GM21825 (cell line): ENCODE results near the gene SPOCK1.
"Not testable (repeated sequence)": the region's sequence is repeated elsewhere in the genome, so short reads cannot be mapped to it uniquely, and the experiment has no call there.

Experiments
- ATAC-seq: cut with Tn5 transposase; IDR thresholded peaks from one replicate; pipeline ENCODE4 v1.9.1; 2021; ENCODE audit warnings: mild to moderate bottlenecking, moderate library complexity; ENCODE audit not compliant: unreplicated experiment

The SPOCK1 gene

GRCh38 chr5:137234973-137235943 is 263.9 kb downstream of the SPOCK1 start:
- ATAC-seq = no peak

GRCh38 chr5:137233726-137234125 is 265.4 kb downstream of the SPOCK1 start:
- no peak for ATAC-seq

- not testable (repeated sequence) for ATAC-seq
Measured at GRCh38 chr5:137233304-137233703, 265.8 kb downstream of the SPOCK1 start.

- ATAC-seq = no peak
Measured at GRCh38 chr5:137231540-137231939, 267.6 kb downstream of the SPOCK1 start.

- no peak for ATAC-seq
Measured at GRCh38 chr5:137228816-137229215, 270.3 kb downstream of the SPOCK1 start.

- no peak for ATAC-seq
Measured at GRCh38 chr5:137226081-137226480, 273.0 kb downstream of the SPOCK1 start.

GRCh38 chr5:137223324-137224295 is 275.5 kb downstream of the SPOCK1 start:
- no peak for ATAC-seq

- ATAC-seq = no peak
Measured at GRCh38 chr5:137221943-137222342, 277.2 kb downstream of the SPOCK1 start.

- no peak for ATAC-seq
Measured at GRCh38 chr5:137220523-137220927, 278.6 kb downstream of the SPOCK1 start.

GRCh38 chr5:137218896-137219295 is 280.2 kb downstream of the SPOCK1 start:
- no peak for ATAC-seq

GRCh38 chr5:137218471-137218870 is 280.7 kb downstream of the SPOCK1 start:
- no peak for ATAC-seq

GRCh38 chr5:137217599-137218200 is 281.4 kb downstream of the SPOCK1 start:
- ATAC-seq = no peak

- ATAC-seq = no peak
Measured at GRCh38 chr5:137216976-137217598, 282.0 kb downstream of the SPOCK1 start.

- ATAC-seq = no peak
Measured at GRCh38 chr5:137215780-137216179, 283.3 kb downstream of the SPOCK1 start.

GRCh38 chr5:137215261-137215660 is 283.9 kb downstream of the SPOCK1 start:
- ATAC-seq = no peak

- no peak for ATAC-seq
Measured at GRCh38 chr5:137214446-137215189, 284.5 kb downstream of the SPOCK1 start.

- ATAC-seq = no peak
Measured at GRCh38 chr5:137212471-137212870, 286.7 kb downstream of the SPOCK1 start.

- ATAC-seq = no peak
Measured at GRCh38 chr5:137209232-137209809, 289.8 kb downstream of the SPOCK1 start.

GRCh38 chr5:137207023-137207760 is 291.9 kb downstream of the SPOCK1 start:
- no peak for ATAC-seq
